Measurements from ENCODE around the gene PAX8.

Gene PAX8

DNA sequence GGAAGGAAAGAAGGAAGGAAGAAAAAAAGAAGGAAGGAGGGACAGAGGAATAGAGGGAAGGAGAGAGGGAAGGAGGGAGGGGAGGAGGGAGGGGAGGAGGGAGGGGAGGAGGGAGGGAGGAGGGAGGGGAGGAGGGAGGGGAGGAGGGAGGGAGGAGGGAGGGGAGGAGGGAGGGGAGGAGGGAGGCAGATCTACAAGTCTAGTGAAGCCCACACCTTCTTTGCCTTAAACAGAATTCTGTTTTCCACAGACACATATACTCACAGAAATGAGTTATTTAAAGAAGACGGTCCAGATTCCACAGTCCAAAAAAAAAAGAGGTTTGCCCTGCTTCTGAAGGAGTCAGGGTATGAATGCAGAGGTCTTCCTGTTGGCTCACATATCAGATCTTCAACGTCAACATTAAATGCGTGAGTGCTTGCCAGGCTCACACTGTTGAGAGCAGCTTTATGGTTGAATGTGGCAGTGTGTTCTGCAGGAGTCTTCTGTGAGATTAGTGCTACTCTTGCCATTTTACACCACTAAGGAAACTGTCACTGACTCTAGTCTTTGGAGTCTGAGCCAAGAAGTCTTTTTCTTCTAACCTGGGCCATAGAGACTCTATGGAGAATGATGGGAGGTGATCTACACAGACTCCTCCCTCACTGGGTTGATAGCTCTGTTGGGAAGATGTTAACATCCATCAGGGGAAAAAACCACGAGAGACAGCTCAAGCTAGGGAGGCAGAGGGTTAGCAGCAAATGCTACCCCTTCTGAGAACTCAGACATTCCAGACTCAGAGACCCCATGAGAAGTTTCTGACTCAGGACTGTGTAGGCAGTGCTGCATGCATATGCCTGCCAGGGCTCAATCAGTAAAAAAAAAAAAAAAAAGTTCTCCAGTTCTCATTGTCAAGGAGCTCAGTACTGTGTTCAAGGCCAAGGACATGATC lies 23.3 kb downstream of the PAX8 start:
- no peak for DNase-seq (ENCODE audit: low read depth)
- no peak overlapping the region for H3K4me3 ChIP-seq (ENCODE audit: low read depth, low read length)
- TF ChIP-seq, protein P1, sequence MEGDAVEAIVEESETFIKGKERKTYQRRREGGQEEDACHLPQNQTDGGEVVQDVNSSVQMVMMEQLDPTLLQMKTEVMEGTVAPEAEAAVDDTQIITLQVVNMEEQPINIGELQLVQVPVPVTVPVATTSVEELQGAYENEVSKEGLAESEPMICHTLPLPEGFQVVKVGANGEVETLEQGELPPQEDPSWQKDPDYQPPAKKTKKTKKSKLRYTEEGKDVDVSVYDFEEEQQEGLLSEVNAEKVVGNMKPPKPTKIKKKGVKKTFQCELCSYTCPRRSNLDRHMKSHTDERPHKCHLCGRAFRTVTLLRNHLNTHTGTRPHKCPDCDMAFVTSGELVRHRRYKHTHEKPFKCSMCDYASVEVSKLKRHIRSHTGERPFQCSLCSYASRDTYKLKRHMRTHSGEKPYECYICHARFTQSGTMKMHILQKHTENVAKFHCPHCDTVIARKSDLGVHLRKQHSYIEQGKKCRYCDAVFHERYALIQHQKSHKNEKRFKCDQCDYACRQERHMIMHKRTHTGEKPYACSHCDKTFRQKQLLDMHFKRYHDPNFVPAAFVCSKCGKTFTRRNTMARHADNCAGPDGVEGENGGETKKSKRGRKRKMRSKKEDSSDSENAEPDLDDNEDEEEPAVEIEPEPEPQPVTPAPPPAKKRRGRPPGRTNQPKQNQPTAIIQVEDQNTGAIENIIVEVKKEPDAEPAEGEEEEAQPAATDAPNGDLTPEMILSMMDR (IDR thresholded peaks at IDR 0.05; ENCODE audit: control insufficient read depth, extremely low read depth, insufficient read depth), result no peak

- TF ChIP-seq, protein P1 (IDR thresholded peaks at IDR 0.05; ENCODE audit: control insufficient read depth, extremely low read depth, insufficient read depth), result no peak
- DNase-seq (ENCODE audit: low read depth), result no peak
- H3K4me3 ChIP-seq (ENCODE audit: low read depth, low read length), result no peak overlapping the region
Measured at GRCh38 chr2:113253453-113253852, 25.3 kb downstream of the PAX8 start.

DNA sequence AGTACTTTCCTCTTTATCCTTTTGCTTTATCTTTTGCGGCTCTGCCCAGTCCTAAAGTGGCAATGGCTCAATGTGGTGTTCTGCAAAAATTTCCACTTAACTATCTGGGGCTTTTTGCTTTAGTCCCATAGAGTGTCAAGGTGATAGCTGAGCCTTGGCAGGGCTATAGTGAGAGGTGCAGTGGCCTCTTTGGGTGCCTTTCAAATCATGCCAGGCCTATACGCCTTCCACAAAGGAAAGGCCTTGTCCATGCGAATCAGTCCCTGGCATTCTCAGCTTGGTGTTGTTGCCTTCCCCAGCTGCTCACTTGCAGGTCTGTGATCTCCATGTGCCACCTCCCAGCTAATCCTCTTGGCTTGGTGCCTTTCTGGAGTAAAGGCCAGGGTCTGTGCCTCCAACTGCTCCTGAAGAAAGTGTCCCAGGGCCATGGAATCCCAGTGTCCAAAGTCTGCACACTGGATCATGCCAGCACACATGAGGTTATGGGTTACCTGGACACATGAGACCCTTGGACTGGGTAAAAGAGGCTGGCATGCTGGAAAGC lies 26.6 kb downstream of the PAX8 start:
- TF ChIP-seq, protein P1 (IDR thresholded peaks at IDR 0.05; ENCODE audit: control insufficient read depth, extremely low read depth, insufficient read depth), result no peak
- no peak for DNase-seq (ENCODE audit: low read depth)
- no peak overlapping the region for H3K4me3 ChIP-seq (ENCODE audit: low read depth, low read length)

DNA sequence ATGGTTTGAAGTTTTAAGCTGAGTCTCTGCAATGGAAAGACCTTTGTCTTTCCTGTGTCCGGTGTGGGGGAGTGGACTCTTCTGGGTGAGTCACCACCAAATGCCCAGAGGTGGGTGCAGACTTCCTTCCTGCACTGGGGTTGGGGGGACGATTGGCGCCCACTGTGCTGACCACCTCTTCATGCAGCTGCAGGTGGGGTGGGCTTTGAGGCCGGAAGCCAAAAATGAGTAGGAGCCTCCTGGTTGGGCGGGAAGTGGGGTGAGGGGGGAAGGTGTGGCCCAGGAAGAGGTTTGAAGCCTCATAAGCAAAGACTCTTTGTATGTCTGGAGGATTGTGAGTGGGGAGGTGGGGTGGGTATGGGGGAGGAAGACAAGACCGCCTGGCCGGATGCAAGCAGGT lies 27.6 kb downstream of the PAX8 start:
- DNase-seq (ENCODE audit: low read depth), result no peak
- TF ChIP-seq, protein P1 (IDR thresholded peaks at IDR 0.05; ENCODE audit: control insufficient read depth, extremely low read depth, insufficient read depth), result no peak
- H3K4me3 ChIP-seq (ENCODE audit: low read depth, low read length), result no peak overlapping the region

- DNase-seq (ENCODE audit: low read depth), result no peak
- H3K4me3 ChIP-seq (ENCODE audit: low read depth, low read length), result no peak overlapping the region
- TF ChIP-seq, protein P1 (IDR thresholded peaks at IDR 0.05; ENCODE audit: control insufficient read depth, extremely low read depth, insufficient read depth), result peak; percentile 79
Measured at GRCh38 chr2:113248997-113249770, 29.5 kb downstream of the PAX8 start.

DNA sequence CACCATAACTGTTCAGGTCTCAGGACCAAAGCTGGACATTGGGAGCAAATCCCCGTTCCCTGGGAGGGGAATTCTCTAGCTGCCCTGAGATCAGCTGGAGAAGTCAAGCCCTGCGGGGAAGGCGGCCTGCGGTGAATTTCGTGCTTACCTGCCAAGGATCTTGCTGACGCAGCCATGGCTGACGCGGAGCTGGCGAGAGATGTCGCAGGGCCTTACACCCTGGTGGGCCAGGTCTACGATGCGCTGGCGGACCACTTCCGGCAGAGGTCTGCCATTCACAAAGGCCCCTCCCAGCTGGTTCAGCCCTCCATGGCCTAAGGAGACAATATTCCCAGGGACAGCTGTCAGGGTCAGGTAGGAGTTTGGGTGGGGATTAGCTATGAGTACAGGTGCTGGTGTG lies 32.1 kb downstream of the PAX8 start:
- TF ChIP-seq, protein P1 (IDR thresholded peaks at IDR 0.05; ENCODE audit: control insufficient read depth, extremely low read depth, insufficient read depth), result no peak
- no peak for DNase-seq (ENCODE audit: low read depth)
- no peak overlapping the region for H3K4me3 ChIP-seq (ENCODE audit: low read depth, low read length)

Data from LNCaP clone FGC (cell line).